ENCODE data around the gene HS6ST3.

DNA sequence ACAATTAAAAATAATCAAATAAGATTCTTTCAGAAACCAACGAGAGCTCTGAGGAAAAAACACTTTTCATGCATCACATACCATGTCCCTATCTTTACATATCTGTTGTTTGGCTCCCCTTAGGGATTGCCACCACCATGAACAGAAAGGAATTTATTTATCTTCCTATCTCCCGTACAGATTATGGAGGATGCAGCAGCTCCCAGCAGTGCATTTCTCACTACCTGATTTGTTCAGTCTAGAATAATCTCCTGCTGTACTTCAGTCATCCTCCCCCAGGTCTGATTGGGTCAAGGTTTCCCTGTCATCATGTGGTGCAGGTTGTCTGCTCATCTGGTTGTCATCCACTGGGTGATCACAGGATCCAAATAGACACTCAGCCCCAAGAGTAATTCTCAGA lies 453.1 kb downstream of the HS6ST3 start:
- no peak for TF ChIP-seq EZH2 (IDR thresholded peaks at IDR 0.05; ENCODE audit: low read length, unreplicated experiment)
- TF ChIP-seq, protein P1, sequence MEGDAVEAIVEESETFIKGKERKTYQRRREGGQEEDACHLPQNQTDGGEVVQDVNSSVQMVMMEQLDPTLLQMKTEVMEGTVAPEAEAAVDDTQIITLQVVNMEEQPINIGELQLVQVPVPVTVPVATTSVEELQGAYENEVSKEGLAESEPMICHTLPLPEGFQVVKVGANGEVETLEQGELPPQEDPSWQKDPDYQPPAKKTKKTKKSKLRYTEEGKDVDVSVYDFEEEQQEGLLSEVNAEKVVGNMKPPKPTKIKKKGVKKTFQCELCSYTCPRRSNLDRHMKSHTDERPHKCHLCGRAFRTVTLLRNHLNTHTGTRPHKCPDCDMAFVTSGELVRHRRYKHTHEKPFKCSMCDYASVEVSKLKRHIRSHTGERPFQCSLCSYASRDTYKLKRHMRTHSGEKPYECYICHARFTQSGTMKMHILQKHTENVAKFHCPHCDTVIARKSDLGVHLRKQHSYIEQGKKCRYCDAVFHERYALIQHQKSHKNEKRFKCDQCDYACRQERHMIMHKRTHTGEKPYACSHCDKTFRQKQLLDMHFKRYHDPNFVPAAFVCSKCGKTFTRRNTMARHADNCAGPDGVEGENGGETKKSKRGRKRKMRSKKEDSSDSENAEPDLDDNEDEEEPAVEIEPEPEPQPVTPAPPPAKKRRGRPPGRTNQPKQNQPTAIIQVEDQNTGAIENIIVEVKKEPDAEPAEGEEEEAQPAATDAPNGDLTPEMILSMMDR (conservative IDR thresholded peaks at IDR 0.05; ENCODE audit: low read depth, low read length), result no peak

Data from PC-3 (cell line).